Endothelial cell of umbilical vein (primary cell): ENCODE results near the gene HSPB8. TPM values are rescaled to one million over a fixed set of nuclear protein-coding genes. Genes with fewer than 3 reads are reported as not detected.

ENCODE experiments used
- BruUV-seq: library from RNA; stranded (reverse); fragments of 400-500 nt; replicated peaks from 2 replicates; lab custom pipeline; 2021; lab: Mats Ljungman, UMichigan
- CTCF ChIA-PET: fragments of 300-600, 350-600 bp; sonication (Branson Sonifier 250); formaldehyde crosslinking; loops from one replicate; lab custom pipeline; 2021; ENCODE audit warnings: antibody characterized with exemption, inconsistent platforms; lab: Charles Lee
- POLR2A ChIA-PET: fragments of 300-600, 350-600 bp; sonication (Branson Sonifier 250); formaldehyde crosslinking; loops from one replicate; lab custom pipeline; 2021; ENCODE audit warnings: antibody characterized with exemption, inconsistent platforms; lab: Charles Lee
- DNase-seq: peaks from one replicate; pipeline ENCODE4 v3.0.0-alpha.2; 2011; ENCODE audit warnings: low read depth, low spot score
- FAIRE-seq: peaks from 2 replicates; lab custom pipeline; 2011; peaks lifted over from hg19 to GRCh38; lab: Jason Lieb, UNC
- H2AFZ ChIP-seq: 2 replicates; pipeline ENCODE4 v1.6.0; 2012; ENCODE audit warnings: low read depth, low read length, control low read depth, inconsistent platforms
- H3K27ac ChIP-seq: 2 replicates; pipeline ENCODE4 v1.5.1; 2011; ENCODE audit warnings: low read depth, mild to moderate bottlenecking, control low read depth, low read length, moderate library complexity; ENCODE audit not compliant: insufficient read depth
- H3K27me3 ChIP-seq, 2 experiments: 2 replicates each; pipeline versions ENCODE4 v1.6.0 to v1.6.1; 2011; ENCODE audit warnings: low read length in 2 of 2, mixed read lengths in 1 of 2; ENCODE audit not compliant: control insufficient read depth in 2 of 2, insufficient read depth in 2 of 2
- H3K36me3 ChIP-seq, 2 experiments: 2 replicates in 1 of 2; 3 replicates in 1 of 2; pipeline ENCODE4 v1.5.1; 2011; ENCODE audit warnings: low read length in 2 of 2, mild to moderate bottlenecking in 1 of 2, moderate library complexity in 1 of 2; ENCODE audit not compliant: control insufficient read depth in 2 of 2, insufficient read depth in 2 of 2; ENCODE audit errors: extremely low read depth in 1 of 2
- H3K4me1 ChIP-seq: 3 replicates; pipeline ENCODE4 v1.5.1; 2011; ENCODE audit warnings: mild to moderate bottlenecking, low read length; ENCODE audit not compliant: control insufficient read depth, insufficient read depth; ENCODE audit errors: extremely low read depth
- H3K4me2 ChIP-seq: 2 replicates; pipeline ENCODE4 v1.6.1; 2011; ENCODE audit warnings: low read length, control low read depth, mixed read lengths; ENCODE audit not compliant: insufficient read depth
- H3K4me3 ChIP-seq, 3 experiments: fragments of 200-600 bp in 1 of 3; sonication (generic), shearing (Covaris generic) in 1 of 3; replicated peaks in 1 of 3; 2 replicates each; pipeline ENCODE4 v1.5.1; 2011 to 2016; ENCODE audit warnings: control low read depth in 3 of 3, low read length in 3 of 3, mild to moderate bottlenecking in 2 of 3, inconsistent platforms in 1 of 3, low read depth in 1 of 3, moderate library complexity in 1 of 3; ENCODE audit not compliant: insufficient read depth in 1 of 3
- H3K79me2 ChIP-seq: 2 replicates; pipeline ENCODE4 v1.6.0; 2012; ENCODE audit warnings: low read length, inconsistent platforms; ENCODE audit not compliant: control insufficient read depth, insufficient read depth
- H3K9ac ChIP-seq: replicated peaks from 2 replicates; pipeline ENCODE3; 2011; ENCODE audit warnings: low read length, control low read depth; ENCODE audit not compliant: insufficient read depth; ENCODE audit errors: extremely low read depth
- H3K9me1 ChIP-seq: replicated peaks from 3 replicates; pipeline ENCODE4 v1.6.0; 2011; ENCODE audit warnings: mild to moderate bottlenecking, low read length; ENCODE audit not compliant: control insufficient read depth, insufficient read depth; ENCODE audit errors: extremely low read depth
- H3K9me3 ChIP-seq: replicated peaks from 2 replicates; pipeline ENCODE4 v1.5.1; 2012; ENCODE audit warnings: low read length, inconsistent platforms; ENCODE audit not compliant: control insufficient read depth, insufficient read depth
- H4K20me1 ChIP-seq: replicated peaks from 2 replicates; pipeline ENCODE3; 2011; ENCODE audit warnings: mild to moderate bottlenecking, low read length; ENCODE audit not compliant: control insufficient read depth, insufficient read depth; ENCODE audit errors: extremely low read depth
- CTCF ChIP-seq, 2 donors: IDR thresholded peaks; 1 replicate in 1 of 2; 2 replicates in 1 of 2; pipeline ENCODE4 v1.5.1; 2011; ENCODE audit warnings: low read length in 2 of 2, mild to moderate bottlenecking in 2 of 2, moderate library complexity in 2 of 2, control low read depth in 1 of 2, inconsistent platforms in 1 of 2, low read depth in 1 of 2; ENCODE audit not compliant: insufficient read depth in 1 of 2; ENCODE audit errors: extremely low read depth in 1 of 2
- EZH2 ChIP-seq: IDR thresholded peaks from 2 replicates; pipeline ENCODE4 v1.6.1; 2012; ENCODE audit warnings: borderline replicate concordance, low read depth, mild to moderate bottlenecking, moderate library complexity, low read length, inconsistent platforms; ENCODE audit not compliant: severe bottlenecking
- FOS ChIP-seq: IDR thresholded peaks from 2 replicates; pipeline ENCODE4 v1.6.1; 2011; ENCODE audit warnings: mild to moderate bottlenecking, low read length, moderate library complexity, borderline replicate concordance; ENCODE audit not compliant: insufficient read depth
- GATA2 ChIP-seq: IDR thresholded peaks from 2 replicates; pipeline ENCODE4 v1.7.0; 2011; ENCODE audit warnings: low read depth, mild to moderate bottlenecking, moderate library complexity, mixed read lengths, low read length; ENCODE audit not compliant: insufficient read length, insufficient read depth
- JUN ChIP-seq: IDR thresholded peaks from 2 replicates; pipeline ENCODE4 v1.6.1; 2011; ENCODE audit warnings: borderline replicate concordance, low read depth; ENCODE audit not compliant: insufficient read length, insufficient read depth
- MAX ChIP-seq: IDR thresholded peaks from 2 replicates; pipeline ENCODE4 v1.6.1; 2011; ENCODE audit not compliant: insufficient read depth, insufficient read length
- MYC ChIP-seq: IDR thresholded peaks from one replicate; pipeline ENCODE4 v1.6.1; 2011; ENCODE audit warnings: mild to moderate bottlenecking, low read depth, low read length
- POLR2A ChIP-seq: IDR thresholded peaks from 2 replicates; pipeline ENCODE4 v1.6.1; 2012; ENCODE audit warnings: low read depth, mild to moderate bottlenecking, control low read depth, low read length
- POLR2AphosphoS5 ChIP-seq: IDR thresholded peaks from 2 replicates; pipeline ENCODE4 v1.6.1; 2012; ENCODE audit warnings: low read depth, mild to moderate bottlenecking, control low read depth, low read length, moderate library complexity; ENCODE audit not compliant: insufficient read depth
- dilution Hi-C: fragments of 300-500 bp; cut with MboI; formaldehyde crosslinking; loops from one replicate; pipeline ENCODE4 v1.15.0; 2019; ENCODE audit warnings: low sequenced_read_pairs; ENCODE audit not compliant: extremely low pct_ligation_motif_present
- intact Hi-C: fragments of 100-400 bp; cut with micrococcal nuclease; formaldehyde crosslinking; loops from one replicate; pipeline ENCODE4 v1.10.0; 2022
- polyA plus RNA-seq, 4 experiments: library from polyadenylated mRNA; depleted of rRNA in 3 of 4; stranded (reverse) in 3 of 4; unstranded in 1 of 4; fragments of >200 nt; gene quantifications; 2 replicates each; pipeline versions ENCODE4 v1.2.1 to v1.2.3, GENCODE V29; 2011 to 2012; ENCODE audit warnings: missing spikeins in 1 of 4
- total RNA-seq: library from RNA; stranded (reverse); gene quantifications from 2 replicates; pipeline ENCODE4 v1.2.3, GENCODE V29; 2021

The HSPB8 gene
- total and polyA plus RNA-seq, 2 donors (not counting 3 experiments of a cell fraction or from before 2014, with no cell fraction given): 10.8 to 14.7 TPM

GRCh38 chr12:119159844-119160243 lies 18.9 kb upstream of the HSPB8 start:
- no peaks in the 10 kb centered on the region for H3K9me3 ChIP-seq
- BruUV-seq: no TSS peak
- no peak overlapping the region for H3K4me2 ChIP-seq
- intact Hi-C loops (no loop called here), dilution Hi-C loops (no loop called here)
- FAIRE-seq (no peak), DNase-seq (no peak)
- no peak overlapping the region for H3K4me3 ChIP-seq
- TF ChIP-seq MYC (no peak), POLR2A (no peak), GATA2 (no peak), EZH2 (no peak), MAX (no peak), FOS (no peak), JUN (no peak), CTCF (IDR thresholded peaks at IDR 0.05; ENCODE audit: extremely low read depth in 1 of 2, insufficient read depth in 1 of 2, low read depth in 1 of 2, low read length in 2 of 2) (no peak), POLR2AphosphoS5 (no peak)
- H4K20me1 ChIP-seq: no peaks in the 10 kb centered on the region
- no peaks in the 10 kb centered on the region for H3K27me3 ChIP-seq
- no peak overlapping the region for H3K9ac ChIP-seq
- no peaks in the 10 kb centered on the region for H3K79me2 ChIP-seq
- CTCF ChIA-PET: interaction anchor here (1.0 kb wide), 1 partner anchor 8 kb away, joined by 3 read pairs; no protein-coding TSS in a partner anchor
- H3K27ac ChIP-seq: no peak overlapping the region
- no peaks in the 10 kb centered on the region for H3K9me1 ChIP-seq
- H3K36me3 ChIP-seq: no peaks in the 10 kb centered on the region
- H3K4me1 ChIP-seq: no peaks in the 10 kb centered on the region
- H2AFZ ChIP-seq: no peak overlapping the region
- POLR2A ChIA-PET: no interaction called here
